HepG2 (cell line): ENCODE measurements around the gene MYO1C. TPM values are rescaled to one million over a fixed set of nuclear protein-coding genes. Genes with fewer than 3 reads are reported as not detected.

ENCODE experiments used
- ASH2L ChIP-seq: fragments of 300-600, 200-600 bp; sonication (generic); IDR thresholded peaks from 2 replicates; pipeline ENCODE4 v1.7.0; 2017; ENCODE audit warnings: low read depth, mild to moderate bottlenecking, moderate library complexity, mixed read lengths, low read length; ENCODE audit not compliant: insufficient read length
- CEBPB ChIP-seq: IDR thresholded peaks from 2 replicates; pipeline ENCODE4 v1.6.1; 2011; ENCODE audit warnings: low read depth, low read length, improper control_type of control experiment, borderline replicate concordance
- CREB1 ChIP-seq, 2 experiments: fragments of 450-650 bp in 1 of 2; IDR thresholded peaks; 2 replicates each; pipeline ENCODE4 v1.6.1; 2016 to 2017; ENCODE audit warnings: control low read depth in 1 of 2, mild to moderate bottlenecking in 1 of 2, missing compliant biosample characterization in 1 of 2, missing genetic modification characterization in 1 of 2
- CREM ChIP-seq, 2 experiments: sonication (generic) in 1 of 2; formaldehyde crosslinking in 1 of 2; IDR thresholded peaks; 2 replicates each; pipeline versions ENCODE4 v1.4.0 to v1.6.1; 2016 to 2020; ENCODE audit warnings: antibody characterized with exemption in 1 of 2, mild to moderate bottlenecking in 1 of 2, missing genetic modification reagents in 1 of 2
- HDAC2 ChIP-seq: sonication (generic); formaldehyde crosslinking; IDR thresholded peaks from 2 replicates; pipeline ENCODE4 v1.4.0; 2020; ENCODE audit warnings: missing genetic modification reagents
- HOXA9 ChIP-seq: sonication (generic); formaldehyde crosslinking; IDR thresholded peaks from 2 replicates; pipeline ENCODE4 v1.8.1; 2022; ENCODE audit warnings: missing genetic modification reagents, mild to moderate bottlenecking, moderate library complexity, borderline replicate concordance
- KAT7 ChIP-seq: IDR thresholded peaks from 2 replicates; pipeline ENCODE4 v1.6.1; 2018; ENCODE audit warnings: borderline replicate concordance, missing compliant biosample characterization
- KDM4B ChIP-seq: sonication (generic); formaldehyde crosslinking; IDR thresholded peaks from 2 replicates; pipeline ENCODE4 v1.4.0; 2020; ENCODE audit warnings: missing genetic modification reagents
- MYC ChIP-seq: sonication (generic); formaldehyde crosslinking; IDR thresholded peaks from 2 replicates; pipeline ENCODE4 v1.9.0; 2021; ENCODE audit warnings: missing genetic modification reagents, borderline replicate concordance
- PHF5A ChIP-seq: IDR thresholded peaks from one replicate; pipeline ENCODE4 v1.6.1; 2018; ENCODE audit warnings: low read depth, missing genetic modification reagents; ENCODE audit not compliant: unreplicated experiment
- POGZ ChIP-seq: sonication (generic); formaldehyde crosslinking; IDR thresholded peaks from 2 replicates; pipeline ENCODE4 v1.4.0; 2020; ENCODE audit warnings: mild to moderate bottlenecking, missing genetic modification reagents
- RFX3 ChIP-seq: IDR thresholded peaks from 2 replicates; pipeline ENCODE4 v1.6.1; 2016; ENCODE audit warnings: missing biosample characterization, missing genetic modification reagents
- RFXANK ChIP-seq: IDR thresholded peaks from 2 replicates; pipeline ENCODE4 v1.6.1; 2016
- SP4 ChIP-seq: sonication (generic); formaldehyde crosslinking; IDR thresholded peaks from 2 replicates; pipeline ENCODE4 v1.8.1; 2023; ENCODE audit warnings: mild to moderate bottlenecking, missing genetic modification reagents
- TAF15 ChIP-seq: fragments of 200-400 bp; formaldehyde crosslinking; IDR thresholded peaks from one replicate; pipeline ENCODE4 v1.6.1; 2018; ENCODE audit warnings: mild to moderate bottlenecking, low read depth, low read length; ENCODE audit not compliant: poor library complexity, severe bottlenecking
- TOE1 ChIP-seq: sonication (generic); formaldehyde crosslinking; IDR thresholded peaks from 2 replicates; pipeline ENCODE4 v1.4.0; 2020; ENCODE audit warnings: mild to moderate bottlenecking, missing genetic modification reagents
- ZMYM3 ChIP-seq: sonication (generic); formaldehyde crosslinking; IDR thresholded peaks from 2 replicates; pipeline ENCODE4 v1.5.1; 2020; ENCODE audit warnings: mild to moderate bottlenecking, missing genetic modification reagents
- ZNF235 ChIP-seq: sonication (generic); formaldehyde crosslinking; IDR thresholded peaks from 2 replicates; pipeline ENCODE4 v1.8.1; 2023; ENCODE audit warnings: mild to moderate bottlenecking, missing genetic modification reagents, borderline replicate concordance
- ZNF331 ChIP-seq: sonication (generic); formaldehyde crosslinking; IDR thresholded peaks from 2 replicates; pipeline ENCODE4 v1.4.0; 2020; ENCODE audit warnings: missing genetic modification reagents
- ZNF383 ChIP-seq: sonication (generic); formaldehyde crosslinking; IDR thresholded peaks from 2 replicates; pipeline ENCODE4 v1.4.0; 2020; ENCODE audit warnings: missing genetic modification reagents, mild to moderate bottlenecking, borderline replicate concordance
- ZNF607 ChIP-seq: sonication (generic); formaldehyde crosslinking; IDR thresholded peaks from 2 replicates; pipeline ENCODE4 v1.5.1; 2020; ENCODE audit warnings: missing genetic modification reagents, mild to moderate bottlenecking, borderline replicate concordance
- ZNF670 ChIP-seq: sonication (generic); formaldehyde crosslinking; IDR thresholded peaks from 2 replicates; pipeline ENCODE4 v1.8.0; 2022; ENCODE audit warnings: mild to moderate bottlenecking, missing genetic modification reagents, borderline replicate concordance
- ZNF83 ChIP-seq: sonication (generic); formaldehyde crosslinking; IDR thresholded peaks from 2 replicates; pipeline ENCODE4 v1.4.0; 2020; ENCODE audit warnings: missing genetic modification reagents, mild to moderate bottlenecking, borderline replicate concordance
- polyA plus RNA-seq, 8 experiments: library from polyadenylated mRNA; depleted of rRNA in 3 of 8; stranded (reverse) in 7 of 8; unstranded in 1 of 8; fragments of >200 nt; fragmentation: Illumina TruSeq in 4 of 8; extraction: Trizol in 4 of 8; gene quantifications; 2 replicates each; pipeline versions ENCODE4 v1.2.1 to v1.2.3, GENCODE V29; 2011 to 2016; ENCODE audit warnings: low read depth in 4 of 8, missing spikeins in 1 of 8, mixed read lengths in 1 of 8; ENCODE audit not compliant: insufficient read depth in 1 of 8
- total RNA-seq, 5 experiments: library from RNA; depleted of rRNA; stranded (reverse); fragments of >200 nt; fragmentation: Illumina TruSeq; extraction: Trizol; gene quantifications; 2 replicates each; pipeline ENCODE4 v1.2.3, GENCODE V29; 2016; ENCODE audit warnings: low read depth in 1 of 5
- TF ChIP-seq, protein P1 (sequence below): sonication (generic); formaldehyde crosslinking; IDR thresholded peaks from 2 replicates; pipeline ENCODE4 v1.8.1; 2023; ENCODE audit warnings: missing genetic modification reagents, mild to moderate bottlenecking, borderline replicate concordance
- TF ChIP-seq, protein P2 (sequence below): IDR thresholded peaks from 2 replicates; pipeline ENCODE4 v1.6.1; 2016; ENCODE audit warnings: mild to moderate bottlenecking

Gene MYO1C
- total and polyA plus RNA-seq, 2 of the 13 experiments (the other 11 are each of a cell fraction or from before 2014, with no cell fraction given): 22.7 to 40.8 TPM

DNA sequence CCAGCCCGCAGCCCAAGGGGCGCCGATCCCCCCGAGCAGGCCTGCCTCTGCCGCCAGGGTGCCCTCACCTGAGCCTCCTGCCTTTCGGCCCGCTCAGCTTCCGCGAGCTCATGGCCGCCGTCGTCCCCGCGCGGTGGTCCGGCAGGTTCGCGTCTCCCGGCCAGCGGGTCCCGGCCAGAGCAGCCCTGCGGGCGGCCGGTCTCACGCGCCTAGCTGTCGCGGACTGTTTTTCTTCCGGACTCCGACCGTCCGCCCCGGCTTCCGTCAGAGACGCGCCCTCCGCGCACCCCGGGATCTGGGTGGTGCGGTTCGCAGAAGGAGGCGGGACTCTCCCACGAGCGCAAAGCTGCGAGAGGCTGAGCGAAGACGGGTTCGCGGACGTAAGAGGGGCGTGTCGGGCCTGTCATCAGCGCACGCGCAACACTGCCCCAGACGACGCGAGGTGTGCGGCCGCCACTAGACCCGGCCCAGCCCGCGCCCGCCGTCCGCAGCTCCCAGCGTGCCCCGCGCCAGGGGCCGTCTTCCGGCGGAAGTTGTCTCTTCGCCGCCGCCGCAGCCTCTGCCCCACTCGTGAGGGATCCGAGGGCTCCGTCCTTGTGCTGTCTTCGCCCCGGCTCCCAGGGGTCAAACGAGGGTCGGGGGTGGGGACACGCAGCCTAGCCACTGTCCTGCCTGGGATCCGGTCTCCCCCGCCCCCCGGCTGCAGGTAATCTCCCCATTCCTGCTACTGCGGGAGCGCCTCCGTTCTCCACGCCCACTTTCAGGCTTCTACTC lies 24.1 kb upstream of the MYO1C start, which contains the start of gene INPP5K (continued):
- TF ChIP-seq ASH2L: peak; percentile 56
- TF ChIP-seq ZNF83: 0 out of 2 replicates have a peak, but pooled peaks have one; percentile 59
- TF ChIP-seq SP4 (CRISPR knock-in tag): peak; percentile 85
- no peak for TF ChIP-seq CEBPB
- no peak for TF ChIP-seq PHF5A (CRISPR knock-in tag)
- TF ChIP-seq MYC (CRISPR knock-in tag): peak; percentile 76; the same call in 1 of the 2 replicates
- TF ChIP-seq RFXANK (CRISPR knock-in tag): 0 out of 2 replicates have a peak, but pooled peaks have one; percentile 20
- TF ChIP-seq HOXA9 (CRISPR knock-in tag): no peak
- peak; percentile 35; the same call in 1 of the 2 replicates for TF ChIP-seq HDAC2 (CRISPR knock-in tag)
- no peak for TF ChIP-seq RFX3 (CRISPR knock-in tag)
- 0 out of 2 replicates have a peak, but pooled peaks have one; percentile 22 for TF ChIP-seq TOE1 (CRISPR knock-in tag)
- TF ChIP-seq ZNF670 (CRISPR knock-in tag): peak; percentile 61; the same call in 1 of the 2 replicates
- peak; percentile 87 for TF ChIP-seq CREB1 (IDR thresholded peaks at IDR 0.05)
- peak; percentile 59 for TF ChIP-seq CREB1 (CRISPR knock-in tag; IDR thresholded peaks at IDR 0.05)
- 0 out of 2 replicates have a peak, but pooled peaks have one; percentile 15 for TF ChIP-seq KDM4B (CRISPR knock-in tag)
- TF ChIP-seq POGZ (CRISPR knock-in tag): peak; percentile 58; the same call in 1 of the 2 replicates
- TF ChIP-seq, protein P1, sequence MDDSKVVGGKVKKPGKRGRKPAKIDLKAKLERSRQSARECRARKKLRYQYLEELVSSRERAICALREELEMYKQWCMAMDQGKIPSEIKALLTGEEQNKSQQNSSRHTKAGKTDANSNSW (CRISPR knock-in tag): no peak
- peak; percentile 66 for TF ChIP-seq CREM (IDR thresholded peaks at IDR 0.05)
- no peak for TF ChIP-seq CREM (CRISPR knock-in tag; IDR thresholded peaks at IDR 0.05)
- TF ChIP-seq ZNF383: no peak
- peak; percentile 89; the same call in 1 of the 2 replicates for TF ChIP-seq ZNF235 (CRISPR knock-in tag)
- no peak for TF ChIP-seq TAF15
- TF ChIP-seq ZNF331 (CRISPR knock-in tag): peak; percentile 19; the same call in 1 of the 2 replicates
- TF ChIP-seq ZNF607: peak; percentile 42; the same call in 1 of the 2 replicates
- TF ChIP-seq, protein P2, sequence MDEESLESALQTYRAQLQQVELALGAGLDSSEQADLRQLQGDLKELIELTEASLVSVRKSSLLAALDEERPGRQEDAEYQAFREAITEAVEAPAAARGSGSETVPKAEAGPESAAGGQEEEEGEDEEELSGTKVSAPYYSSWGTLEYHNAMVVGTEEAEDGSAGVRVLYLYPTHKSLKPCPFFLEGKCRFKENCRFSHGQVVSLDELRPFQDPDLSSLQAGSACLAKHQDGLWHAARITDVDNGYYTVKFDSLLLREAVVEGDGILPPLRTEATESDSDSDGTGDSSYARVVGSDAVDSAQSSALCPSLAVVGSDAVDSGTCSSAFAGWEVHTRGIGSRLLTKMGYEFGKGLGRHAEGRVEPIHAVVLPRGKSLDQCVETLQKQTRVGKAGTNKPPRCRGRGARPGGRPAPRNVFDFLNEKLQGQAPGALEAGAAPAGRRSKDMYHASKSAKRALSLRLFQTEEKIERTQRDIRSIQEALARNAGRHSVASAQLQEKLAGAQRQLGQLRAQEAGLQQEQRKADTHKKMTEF (CRISPR knock-in tag): peak; percentile 74; the same call in 1 of the 2 replicates
- peak; percentile 76; the same call in 1 of the 2 replicates for TF ChIP-seq KAT7 (CRISPR knock-in tag)
- no peak for TF ChIP-seq ZMYM3 (CRISPR knock-in tag)
